ENCODE measurements around the gene VSIR.

DNA sequence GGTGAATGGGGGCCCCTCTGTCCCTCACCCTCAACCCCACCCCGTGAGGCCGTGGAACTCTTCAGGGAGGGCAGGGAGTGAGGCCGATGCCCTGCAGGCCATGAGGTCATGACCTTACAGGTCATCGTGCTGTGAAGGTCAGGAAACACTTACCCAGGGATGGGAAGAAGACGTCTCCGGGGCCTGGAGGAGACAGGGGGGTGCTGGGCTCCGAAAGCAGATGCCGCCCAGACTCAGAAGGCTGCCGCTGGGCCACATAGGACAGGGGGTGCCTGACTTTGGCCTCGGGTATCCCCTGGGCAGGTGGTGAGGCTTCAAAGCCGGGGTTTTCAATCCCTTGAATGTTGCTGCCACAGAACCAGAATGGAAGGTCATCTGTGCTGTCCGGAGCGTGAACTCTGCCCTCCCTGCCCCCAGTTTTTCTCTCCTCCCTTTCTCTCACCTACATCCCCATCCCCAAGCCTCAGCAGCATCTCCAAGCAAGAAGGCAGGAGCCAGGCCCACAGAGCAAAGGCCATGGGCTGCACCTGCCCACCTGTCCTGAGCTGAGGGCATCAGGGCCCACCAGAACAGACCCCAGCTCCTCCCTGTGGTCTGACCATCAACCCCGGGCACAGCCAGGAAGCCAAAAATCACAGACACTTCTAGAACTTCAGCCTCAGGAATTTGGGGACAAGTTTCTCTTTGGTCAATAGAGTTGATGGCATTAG, 21.6 kb downstream of the VSIR start:
- TF ChIP-seq EZH2 (IDR thresholded peaks at IDR 0.05; ENCODE audit: borderline replicate concordance, low read depth, low read length, severe bottlenecking) = no peak
- TF ChIP-seq, protein P1, sequence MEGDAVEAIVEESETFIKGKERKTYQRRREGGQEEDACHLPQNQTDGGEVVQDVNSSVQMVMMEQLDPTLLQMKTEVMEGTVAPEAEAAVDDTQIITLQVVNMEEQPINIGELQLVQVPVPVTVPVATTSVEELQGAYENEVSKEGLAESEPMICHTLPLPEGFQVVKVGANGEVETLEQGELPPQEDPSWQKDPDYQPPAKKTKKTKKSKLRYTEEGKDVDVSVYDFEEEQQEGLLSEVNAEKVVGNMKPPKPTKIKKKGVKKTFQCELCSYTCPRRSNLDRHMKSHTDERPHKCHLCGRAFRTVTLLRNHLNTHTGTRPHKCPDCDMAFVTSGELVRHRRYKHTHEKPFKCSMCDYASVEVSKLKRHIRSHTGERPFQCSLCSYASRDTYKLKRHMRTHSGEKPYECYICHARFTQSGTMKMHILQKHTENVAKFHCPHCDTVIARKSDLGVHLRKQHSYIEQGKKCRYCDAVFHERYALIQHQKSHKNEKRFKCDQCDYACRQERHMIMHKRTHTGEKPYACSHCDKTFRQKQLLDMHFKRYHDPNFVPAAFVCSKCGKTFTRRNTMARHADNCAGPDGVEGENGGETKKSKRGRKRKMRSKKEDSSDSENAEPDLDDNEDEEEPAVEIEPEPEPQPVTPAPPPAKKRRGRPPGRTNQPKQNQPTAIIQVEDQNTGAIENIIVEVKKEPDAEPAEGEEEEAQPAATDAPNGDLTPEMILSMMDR (IDR thresholded peaks at IDR 0.05; ENCODE audit: borderline replicate concordance, extremely low read depth, low read length, poor library complexity, severe bottlenecking) = no peak

Data from DND-41 (cell line).